Fibroblast of pulmonary artery (primary cell): ENCODE results near the gene SRCAP.
A peak's percentile ranks its signal among the peaks of the same experiment; 100 is the strongest.

Source experiments
- DNase-seq: peaks from one replicate; pipeline ENCODE4 v3.0.0-alpha.2; 2010; ENCODE audit warnings: low read depth
- H3K4me3 ChIP-seq: replicated peaks from 2 replicates; pipeline ENCODE4 v1.5.1; 2011; ENCODE audit warnings: low read depth, mild to moderate bottlenecking, control low read depth, low read length, moderate library complexity
- CTCF ChIP-seq: IDR thresholded peaks from 2 replicates; pipeline ENCODE4 v1.5.1; 2011; ENCODE audit warnings: mild to moderate bottlenecking, control low read depth, low read length, inconsistent platforms; ENCODE audit errors: missing control alignments

Gene SRCAP

GRCh38 chr16:30757316-30757715 lies 58.3 kb downstream of the SRCAP start:
- no peak overlapping the region for H3K4me3 ChIP-seq
- DNase-seq = no peak
- TF ChIP-seq CTCF = no peak

GRCh38 chr16:30758988-30759491 lies 60.1 kb downstream of the SRCAP start:
- DNase-seq = no peak
- no peak for TF ChIP-seq CTCF
- no peak overlapping the region for H3K4me3 ChIP-seq

GRCh38 chr16:30760001-30760559 lies 61.1 kb downstream of the SRCAP start:
- TF ChIP-seq CTCF = no peak
- no peak overlapping the region for H3K4me3 ChIP-seq

GRCh38 chr16:30760577-30761426 lies 61.8 kb downstream of the SRCAP start:
- no peak for TF ChIP-seq CTCF
- DNase-seq = no peak
- peak overlapping the region; percentile 97 for H3K4me3 ChIP-seq

More at GRCh38 chr16:30760001-30760559, 61.1 kb downstream of the SRCAP start:
- DNase-seq = no peak

- DNase-seq = no peak
- TF ChIP-seq CTCF = no peak
These were observed 62.5 kb downstream of the SRCAP start for GRCh38 chr16:30761427-30761927.

GRCh38 chr16:30761928-30762902 lies 63.2 kb downstream of the SRCAP start, which contains the start of the genes CFAP119 and RNF40:
CFAP119 (minus strand) TSS chr16:30762062; CDS start chr16:30761748, 314 bp downstream.
RNF40 (plus strand) TSS chr16:30762322; CDS start chr16:30762546, 224 bp downstream.
- peak within 1 kb of the TSS; percentile 97 for H3K4me3 ChIP-seq
- no peak for TF ChIP-seq CTCF
- DNase-seq = peak; percentile 98

More at GRCh38 chr16:30761427-30761927, 62.5 kb downstream of the SRCAP start:
- peak overlapping the region; percentile 97 for H3K4me3 ChIP-seq
